ENCODE data around the gene SMIM1. TPM values are rescaled to one million over a fixed set of nuclear protein-coding genes. Genes with fewer than 3 reads are reported as not detected.

Gene SMIM1
- total and polyA plus RNA-seq, 7 experiments from 2014 or later = 0.58 to 4.3 (median 2.3) TPM

- H3K36me3 ChIP-seq (ENCODE audit: control insufficient read depth in 2 of 3, insufficient read depth in 3 of 3, low read length in 3 of 3) = no peaks in the 10 kb centered on the region
- CTCF ChIA-PET = no interaction called here
- H3K36me3 Mint-ChIP-seq = peaks cover 0 to 5% (median 0%) of the 10 kb centered on the region in 5 donors
- H3K9me3 Mint-ChIP-seq = peaks cover 0 to 9% (median 0%) of the 10 kb centered on the region in 11 donors
- no peak overlapping the region for H3K27ac ChIP-seq (ENCODE audit: low read depth, low read length)
- H3K4me1 Mint-ChIP-seq = no peaks in the 10 kb centered on the region
- POLR2A ChIA-PET = no interaction called here
- no peak overlapping the region for H3K27ac Mint-ChIP-seq
- DNase-seq (no peak), ATAC-seq (no peak)
- no peak overlapping the region for H3K4me3 ChIP-seq (ENCODE audit: low read length)
- H3K4me3 Mint-ChIP-seq = no peak overlapping the region
- peaks cover 8 to 34% (median 16%) of the 10 kb centered on the region in 5 donors for H3K27me3 Mint-ChIP-seq
- no peaks in the 10 kb centered on the region for H3K9me3 ChIP-seq (ENCODE audit: control insufficient read depth in 2 of 3, low read length in 3 of 3)
- intact Hi-C loops (cut with micrococcal nuclease) = no loop called here
- no peaks in the 10 kb centered on the region for H3K27me3 ChIP-seq (ENCODE audit: control insufficient read depth in 2 of 2, insufficient read depth in 2 of 2, low read length in 2 of 2)
- H3K4me1 ChIP-seq (ENCODE audit: control insufficient read depth in 2 of 2, insufficient read depth in 2 of 2, low read length in 2 of 2) = no peaks in the 10 kb centered on the region
Measured at GRCh38 chr1:3762151-3762872, 10.2 kb upstream of the SMIM1 start.

GRCh38 chr1:3762873-3763228 lies 9.7 kb upstream of the SMIM1 start:
- no peak for DNase-seq
- H3K4me3 Mint-ChIP-seq = no peak overlapping the region
- peaks cover 0 to 9% (median 0%) of the 10 kb centered on the region in 11 donors for H3K9me3 Mint-ChIP-seq
- Histone ChIP-seq H3K4me1 (ENCODE audit: control insufficient read depth in 2 of 2, insufficient read depth in 2 of 2, low read length in 2 of 2) (no peaks in the 10 kb centered on the region), H3K27me3 (ENCODE audit: control insufficient read depth in 2 of 2, insufficient read depth in 2 of 2, low read length in 2 of 2) (no peaks in the 10 kb centered on the region), H3K9me3 (ENCODE audit: control insufficient read depth in 2 of 3, low read length in 3 of 3) (no peaks in the 10 kb centered on the region), H3K36me3 (ENCODE audit: control insufficient read depth in 2 of 3, insufficient read depth in 3 of 3, low read length in 3 of 3) (no peaks in the 10 kb centered on the region), H3K27ac (ENCODE audit: low read depth, low read length) (no peak overlapping the region), H3K4me3 (ENCODE audit: low read length) (no peak overlapping the region)
- CTCF ChIA-PET = no interaction called here
- ATAC-seq = no peak
- H3K27ac Mint-ChIP-seq = no peak overlapping the region
- H3K36me3 Mint-ChIP-seq = peaks cover 0 to 5% (median 0%) of the 10 kb centered on the region in 5 donors
- POLR2A ChIA-PET = no interaction called here
- H3K27me3 Mint-ChIP-seq = peaks cover 8 to 34% (median 16%) of the 10 kb centered on the region in 5 donors
- no peaks in the 10 kb centered on the region for H3K4me1 Mint-ChIP-seq
- intact Hi-C loops (cut with micrococcal nuclease) = no loop called here

- H3K4me1 Mint-ChIP-seq = no peaks in the 10 kb centered on the region
- ATAC-seq = no peak
- H3K27me3 ChIP-seq (ENCODE audit: control insufficient read depth in 2 of 2, insufficient read depth in 2 of 2, low read length in 2 of 2) = no peaks in the 10 kb centered on the region
- H3K9me3 ChIP-seq (ENCODE audit: control insufficient read depth in 2 of 3, low read length in 3 of 3) = no peaks in the 10 kb centered on the region
- H3K4me3 ChIP-seq (ENCODE audit: low read length) = no peak overlapping the region
- ChIA-PET CTCF (no interaction called here), POLR2A (no interaction called here)
- DNase-seq = no peak
- no peak overlapping the region for H3K4me3 Mint-ChIP-seq
- H3K36me3 Mint-ChIP-seq = peaks cover 0 to 5% (median 0%) of the 10 kb centered on the region in 5 donors
- no peaks in the 10 kb centered on the region for H3K4me1 ChIP-seq (ENCODE audit: control insufficient read depth in 2 of 2, insufficient read depth in 2 of 2, low read length in 2 of 2)
- H3K9me3 Mint-ChIP-seq = peaks cover 0 to 9% (median 0%) of the 10 kb centered on the region in 11 donors
- peaks cover 8 to 33% (median 16%) of the 10 kb centered on the region in 5 donors for H3K27me3 Mint-ChIP-seq
- H3K36me3 ChIP-seq (ENCODE audit: control insufficient read depth in 2 of 3, insufficient read depth in 3 of 3, low read length in 3 of 3) = no peaks in the 10 kb centered on the region
- intact Hi-C loops (cut with micrococcal nuclease) = no loop called here
- no peak overlapping the region for H3K27ac Mint-ChIP-seq
- H3K27ac ChIP-seq (ENCODE audit: low read depth, low read length) = no peak overlapping the region
Measured at GRCh38 chr1:3763351-3764125, 9.0 kb upstream of the SMIM1 start.

- H3K4me1 ChIP-seq (ENCODE audit: control insufficient read depth in 2 of 2, insufficient read depth in 2 of 2, low read length in 2 of 2) = peaks cover 5 to 12% of the 10 kb centered on the region in 2 donors
- Mint-ChIP-seq H3K4me1 (peaks cover 0 to 14% (median 6%) of the 10 kb centered on the region in 7 donors), H3K27me3 (peaks cover 0 to 13% (median 6%) of the 10 kb centered on the region in 5 donors), H3K27ac (peak overlapping the region in 1 of 9 donors; percentile 82), H3K9me3 (peaks cover 0 to 2% (median 0%) of the 10 kb centered on the region in 11 donors), H3K36me3 (no peaks in the 10 kb centered on the region), H3K4me3 (no peak overlapping the region)
- ChIA-PET POLR2A (no interaction called here), CTCF (interaction anchor here (0.7 kb wide), 1 partner anchor 277 kb away, joined by 4 read pairs; no protein-coding TSS in a partner anchor)
- H3K9me3 ChIP-seq (ENCODE audit: control insufficient read depth in 2 of 3, low read length in 3 of 3) = no peaks in the 10 kb centered on the region
- H3K27ac ChIP-seq (ENCODE audit: low read depth, low read length) = no peak overlapping the region
- intact Hi-C loops (cut with micrococcal nuclease) = no loop called here
- H3K27me3 ChIP-seq (ENCODE audit: control insufficient read depth in 2 of 2, insufficient read depth in 2 of 2, low read length in 2 of 2) = no peaks in the 10 kb centered on the region
- ATAC-seq = no peak
- no peak for DNase-seq
- H3K36me3 ChIP-seq (ENCODE audit: control insufficient read depth in 2 of 3, insufficient read depth in 3 of 3, low read length in 3 of 3) = no peaks in the 10 kb centered on the region
- no peak overlapping the region for H3K4me3 ChIP-seq (ENCODE audit: low read length)
Measured at GRCh38 chr1:3767328-3767925, 5.1 kb upstream of the SMIM1 start.

- Histone ChIP-seq H3K9me3 (ENCODE audit: control insufficient read depth in 2 of 3, low read length in 3 of 3) (no peaks in the 10 kb centered on the region), H3K27ac (ENCODE audit: low read depth, low read length) (no peak overlapping the region), H3K4me1 (ENCODE audit: control insufficient read depth in 2 of 2, insufficient read depth in 2 of 2, low read length in 2 of 2) (peaks cover 5 to 12% of the 10 kb centered on the region in 2 donors), H3K36me3 (ENCODE audit: control insufficient read depth in 2 of 3, insufficient read depth in 3 of 3, low read length in 3 of 3) (no peaks in the 10 kb centered on the region), H3K27me3 (ENCODE audit: control insufficient read depth in 2 of 2, insufficient read depth in 2 of 2, low read length in 2 of 2) (no peaks in the 10 kb centered on the region), H3K4me3 (ENCODE audit: low read length) (no peak overlapping the region)
- Mint-ChIP-seq H3K9me3 (peaks cover 0 to 2% (median 0%) of the 10 kb centered on the region in 11 donors), H3K27me3 (peaks cover 0 to 13% (median 6%) of the 10 kb centered on the region in 5 donors), H3K36me3 (no peaks in the 10 kb centered on the region), H3K27ac (no peak overlapping the region), H3K4me3 (no peak overlapping the region), H3K4me1 (peaks cover 2 to 14% (median 6%) of the 10 kb centered on the region in 7 donors)
- intact Hi-C loops (cut with micrococcal nuclease) = no loop called here
- ChIA-PET POLR2A (interaction anchor here (0.7 to 1.3 kb wide), 3 partner anchors 21 to 28 kb away, joined by 3 read pairs; partner anchors contain the start of gene LRRC47), CTCF (no interaction called here)
- DNase-seq (no peak), ATAC-seq (no peak)
Measured at GRCh38 chr1:3768811-3769390, 3.6 kb upstream of the SMIM1 start.

GRCh38 chr1:3770047-3770765 lies 2.3 kb upstream of the SMIM1 start:
- H3K4me1 ChIP-seq (ENCODE audit: control insufficient read depth in 2 of 2, insufficient read depth in 2 of 2, low read length in 2 of 2) = peaks cover 5 to 12% of the 10 kb centered on the region in 2 donors
- H3K4me3 Mint-ChIP-seq = peak overlapping the region in 9 of 10 donors; percentile 32 to 78 (median 62)
- ChIA-PET CTCF (no interaction called here), POLR2A (interaction anchor here (1.3 kb wide), 1 partner anchor 22 kb away, joined by 3 read pairs; no protein-coding TSS in a partner anchor)
- peaks cover 0 to 7% (median 6%) of the 10 kb centered on the region in 5 donors for H3K27me3 Mint-ChIP-seq
- no peak overlapping the region for H3K27ac ChIP-seq (ENCODE audit: low read depth, low read length)
- no peak overlapping the region for H3K4me3 ChIP-seq (ENCODE audit: low read length)
- no peaks in the 10 kb centered on the region for H3K27me3 ChIP-seq (ENCODE audit: control insufficient read depth in 2 of 2, insufficient read depth in 2 of 2, low read length in 2 of 2)
- H3K9me3 Mint-ChIP-seq = no peaks in the 10 kb centered on the region
- intact Hi-C loops (cut with micrococcal nuclease) = loop anchor here in 1 of 2 donors (10.0 kb wide), 1 partner anchor 145 kb away; the partner anchor contains the start of gene TPRG1L
- no peak for DNase-seq
- H3K4me1 Mint-ChIP-seq = peaks cover 2 to 18% (median 6%) of the 10 kb centered on the region in 7 donors
- no peaks in the 10 kb centered on the region for H3K9me3 ChIP-seq (ENCODE audit: control insufficient read depth in 2 of 3, low read length in 3 of 3)
- no peak overlapping the region for H3K27ac Mint-ChIP-seq
- no peaks in the 10 kb centered on the region for H3K36me3 Mint-ChIP-seq
- no peaks in the 10 kb centered on the region for H3K36me3 ChIP-seq (ENCODE audit: control insufficient read depth in 2 of 3, insufficient read depth in 3 of 3, low read length in 3 of 3)
- no peak for ATAC-seq
